HEK293T (cell line): ENCODE measurements around the gene P3R3URF.

ENCODE experiments used
- CTCF ChIA-PET: fragments of 350-600 bp; formaldehyde crosslinking; extraction: SDS; loops from one replicate; lab custom pipeline; 2021; ENCODE audit warnings: antibody characterized with exemption, inconsistent platforms; lab: Yijun Ruan, JAX
- POLR2A ChIA-PET: fragments of 350-600 bp; formaldehyde crosslinking; extraction: SDS; loops from one replicate; lab custom pipeline; 2020; ENCODE audit warnings: antibody characterized with exemption, inconsistent platforms; lab: Yijun Ruan, JAX
- DNase-seq: peaks from one replicate; pipeline ENCODE4 v3.0.0; 2012; ENCODE audit warnings: mixed read lengths; ENCODE audit errors: extremely low spot score
- ARNT ChIP-seq: fragments of 450-650 bp; IDR thresholded peaks from 2 replicates; pipeline ENCODE4 v1.6.1; 2017; ENCODE audit warnings: mild to moderate bottlenecking
- BHLHE40 ChIP-seq: fragments of 450-650 bp; IDR thresholded peaks from 2 replicates; pipeline ENCODE4 v1.6.1; 2016; ENCODE audit warnings: mild to moderate bottlenecking, moderate library complexity, borderline replicate concordance
- CTBP1 ChIP-seq: fragments of 450-650 bp; IDR thresholded peaks from 2 replicates; pipeline ENCODE4 v1.6.1; 2016; ENCODE audit warnings: borderline replicate concordance
- ELF4 ChIP-seq: fragments of 450-650 bp; IDR thresholded peaks from 2 replicates; pipeline ENCODE4 v1.6.1; 2017; ENCODE audit warnings: antibody characterized with exemption
- FOXA1 ChIP-seq: fragments of 450-650 bp; IDR thresholded peaks from 2 replicates; pipeline ENCODE4 v1.6.1; 2016; ENCODE audit warnings: mild to moderate bottlenecking
- FOXK2 ChIP-seq: fragments of 450-650 bp; IDR thresholded peaks from 2 replicates; pipeline ENCODE4 v1.6.1; 2016; ENCODE audit warnings: mild to moderate bottlenecking
- FOXM1 ChIP-seq: fragments of 450-650 bp; IDR thresholded peaks from 2 replicates; pipeline ENCODE4 v1.6.1; 2017; ENCODE audit warnings: mild to moderate bottlenecking, borderline replicate concordance
- HDGF ChIP-seq: fragments of 450-650 bp; IDR thresholded peaks from 2 replicates; pipeline ENCODE4 v1.6.1; 2017; ENCODE audit warnings: antibody characterized with exemption, borderline replicate concordance
- L3MBTL2 ChIP-seq: fragments of 450-650 bp; conservative IDR thresholded peaks from 2 replicates; pipeline ENCODE4 v1.6.1; 2016; ENCODE audit warnings: mild to moderate bottlenecking
- LEF1 ChIP-seq: fragments of 450-650 bp; IDR thresholded peaks from 2 replicates; pipeline ENCODE4 v1.6.1; 2017; ENCODE audit warnings: mild to moderate bottlenecking, borderline replicate concordance
- NFRKB ChIP-seq: fragments of 450-650 bp; IDR thresholded peaks from 2 replicates; pipeline ENCODE4 v1.6.1; 2016; ENCODE audit warnings: mild to moderate bottlenecking, moderate library complexity
- SP1 ChIP-seq: fragments of 450-650 bp; IDR thresholded peaks from 2 replicates; pipeline ENCODE4 v1.6.1; 2017
- SUZ12 ChIP-seq: fragments of 450-650 bp; IDR thresholded peaks from 2 replicates; pipeline ENCODE4 v1.6.1; 2016; ENCODE audit warnings: mild to moderate bottlenecking
- TARDBP ChIP-seq: fragments of 450-650 bp; IDR thresholded peaks from 2 replicates; pipeline ENCODE4 v1.6.1; 2016
- ZNF384 ChIP-seq: fragments of 450-650 bp; IDR thresholded peaks from 2 replicates; pipeline ENCODE4 v1.6.1; 2016
- TF ChIP-seq, protein P1 (sequence below): fragments of 450-650 bp; IDR thresholded peaks from 2 replicates; pipeline ENCODE4 v1.6.1; 2016

Gene P3R3URF

GRCh38 chr1:46160212-46160611 lies 16.1 kb downstream of the P3R3URF start:
- TF ChIP-seq ZNF384 (no peak), FOXK2 (no peak), BHLHE40 (no peak), NFRKB (no peak), FOXA1 (no peak), CTBP1 (no peak), HDGF (no peak), SUZ12 (no peak), LEF1 (no peak), TARDBP (no peak), FOXM1 (no peak), ELF4 (no peak), ARNT (no peak), SP1 (no peak)
- CTCF ChIA-PET = no interaction called here
- no peak for DNase-seq
- POLR2A ChIA-PET = no interaction called here

DNA sequence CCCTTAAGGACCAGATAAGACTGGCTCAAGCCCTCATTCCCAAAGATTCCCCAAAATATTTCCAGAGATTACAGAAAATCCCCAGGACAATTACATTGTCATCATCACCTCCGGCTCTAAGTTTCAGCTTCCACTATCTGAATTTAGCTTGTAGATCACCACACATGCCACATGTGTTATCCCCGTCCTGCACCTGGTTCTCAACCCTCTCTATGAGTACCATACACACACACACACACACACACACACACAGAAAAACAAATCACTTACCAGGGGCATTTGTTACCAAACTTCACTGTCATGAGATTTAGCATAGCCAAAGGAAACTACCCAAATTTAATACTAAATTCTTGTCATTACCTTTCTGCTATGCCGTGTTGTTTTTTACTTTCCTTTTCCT lies 16.8 kb downstream of the P3R3URF start:
- POLR2A ChIA-PET = interaction anchor here (1.7 kb wide), 1 partner anchor 27 kb away, joined by 4 read pairs; the partner anchor contains the start of gene PIK3R3
- no peak for TF ChIP-seq CTBP1
- TF ChIP-seq TARDBP = no peak
- TF ChIP-seq NFRKB = no peak
- no peak for TF ChIP-seq SP1
- no peak for TF ChIP-seq L3MBTL2
- no peak for TF ChIP-seq ARNT
- TF ChIP-seq ZNF384 = no peak
- TF ChIP-seq ELF4 = no peak
- TF ChIP-seq FOXK2 = no peak
- no peak for TF ChIP-seq FOXA1
- no peak for TF ChIP-seq BHLHE40
- DNase-seq = no peak
- CTCF ChIA-PET = no interaction called here

DNA sequence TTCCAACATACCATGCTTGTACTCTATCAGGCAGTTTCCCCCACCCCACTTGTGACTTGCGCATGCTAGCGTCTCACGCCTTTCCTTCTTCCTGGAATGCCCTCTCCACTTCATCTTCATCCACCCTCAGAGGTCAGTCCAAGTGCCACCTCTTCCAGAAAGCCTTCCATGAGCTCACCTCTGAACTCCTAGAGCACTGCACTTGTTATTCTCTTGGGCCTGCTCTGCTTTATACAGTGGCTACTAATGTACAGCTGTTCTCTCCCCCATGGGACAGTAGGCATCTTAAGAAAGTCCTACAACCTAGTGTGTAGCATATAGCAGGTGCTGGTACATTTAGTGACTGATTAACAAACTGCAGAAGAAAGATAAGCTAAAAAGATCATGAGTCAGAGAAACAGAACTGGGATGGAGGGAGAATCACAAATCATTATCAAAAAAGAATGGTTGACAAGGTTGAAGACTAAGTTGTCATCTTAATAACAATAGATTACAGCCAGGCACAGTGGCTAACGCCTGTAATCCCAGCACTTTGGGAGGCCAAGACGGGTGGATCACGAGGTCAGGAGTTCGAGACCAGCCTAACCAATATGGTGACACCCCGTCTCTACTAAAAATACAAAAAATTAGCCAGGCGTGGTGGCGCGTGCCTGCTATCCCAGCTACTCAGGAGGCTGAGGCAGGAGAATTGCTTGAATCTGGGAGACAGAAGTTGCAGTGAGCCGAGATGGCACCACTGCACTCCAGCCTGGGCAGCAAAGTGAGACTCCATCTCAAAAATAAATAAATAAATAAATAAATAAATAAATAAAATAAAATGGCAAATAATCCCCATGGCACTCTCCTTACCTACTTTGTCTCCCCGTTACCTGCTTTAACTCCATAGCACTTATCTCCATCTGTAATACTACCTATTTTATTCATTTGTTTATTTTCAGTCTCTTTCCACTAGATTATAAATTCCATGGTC lies 17.7 kb downstream of the P3R3URF start:
- DNase-seq = no peak
- ChIA-PET POLR2A (interaction anchor here (1.7 kb wide), 1 partner anchor 26 kb away, joined by 4 read pairs; the partner anchor contains the start of gene PIK3R3), CTCF (no interaction called here)
- TF ChIP-seq CTBP1 (no peak), FOXK2 (no peak), LEF1 (no peak), FOXM1 (no peak), ZNF384 (no peak)

- TF ChIP-seq ZNF384 = no peak
- TF ChIP-seq L3MBTL2 = no peak
- TF ChIP-seq TARDBP = no peak
- TF ChIP-seq FOXM1 = no peak
- no peak for TF ChIP-seq FOXK2
- no peak for TF ChIP-seq LEF1
- TF ChIP-seq FOXA1 = no peak
- no peak for TF ChIP-seq ARNT
- TF ChIP-seq, protein P1, sequence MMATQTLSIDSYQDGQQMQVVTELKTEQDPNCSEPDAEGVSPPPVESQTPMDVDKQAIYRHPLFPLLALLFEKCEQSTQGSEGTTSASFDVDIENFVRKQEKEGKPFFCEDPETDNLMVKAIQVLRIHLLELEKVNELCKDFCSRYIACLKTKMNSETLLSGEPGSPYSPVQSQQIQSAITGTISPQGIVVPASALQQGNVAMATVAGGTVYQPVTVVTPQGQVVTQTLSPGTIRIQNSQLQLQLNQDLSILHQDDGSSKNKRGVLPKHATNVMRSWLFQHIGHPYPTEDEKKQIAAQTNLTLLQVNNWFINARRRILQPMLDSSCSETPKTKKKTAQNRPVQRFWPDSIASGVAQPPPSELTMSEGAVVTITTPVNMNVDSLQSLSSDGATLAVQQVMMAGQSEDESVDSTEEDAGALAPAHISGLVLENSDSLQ = no peak
- no peak for TF ChIP-seq SP1
- TF ChIP-seq HDGF = no peak
- TF ChIP-seq SUZ12 = no peak
- no peak for TF ChIP-seq BHLHE40
- TF ChIP-seq CTBP1 = no peak
- no peak for TF ChIP-seq ELF4
- TF ChIP-seq NFRKB = no peak
- CTCF ChIA-PET = no interaction called here
- POLR2A ChIA-PET = interaction anchor here (1.7 kb wide), 1 partner anchor 26 kb away, joined by 4 read pairs; the partner anchor contains the start of gene PIK3R3
- no peak for DNase-seq
Observed at GRCh38 chr1:46157916-46158311, 18.4 kb downstream of the P3R3URF start.

GRCh38 chr1:46153732-46154131 lies 22.6 kb downstream of the P3R3URF start:
- no peak for DNase-seq
- ChIA-PET CTCF (no interaction called here), POLR2A (interaction anchor here (1.2 to 2.0 kb wide), 2 partner anchors 19 kb away, joined by 4 to 5 read pairs; no protein-coding TSS in a partner anchor)
- TF ChIP-seq FOXA1 = no peak
- no peak for TF ChIP-seq L3MBTL2
- no peak for TF ChIP-seq TARDBP
- TF ChIP-seq BHLHE40 = no peak
- no peak for TF ChIP-seq FOXK2
- no peak for TF ChIP-seq CTBP1

GRCh38 chr1:46153228-46153627 lies 23.1 kb downstream of the P3R3URF start:
- POLR2A ChIA-PET = no interaction called here
- no peak for TF ChIP-seq ZNF384
- no peak for DNase-seq
- CTCF ChIA-PET = no interaction called here

DNA sequence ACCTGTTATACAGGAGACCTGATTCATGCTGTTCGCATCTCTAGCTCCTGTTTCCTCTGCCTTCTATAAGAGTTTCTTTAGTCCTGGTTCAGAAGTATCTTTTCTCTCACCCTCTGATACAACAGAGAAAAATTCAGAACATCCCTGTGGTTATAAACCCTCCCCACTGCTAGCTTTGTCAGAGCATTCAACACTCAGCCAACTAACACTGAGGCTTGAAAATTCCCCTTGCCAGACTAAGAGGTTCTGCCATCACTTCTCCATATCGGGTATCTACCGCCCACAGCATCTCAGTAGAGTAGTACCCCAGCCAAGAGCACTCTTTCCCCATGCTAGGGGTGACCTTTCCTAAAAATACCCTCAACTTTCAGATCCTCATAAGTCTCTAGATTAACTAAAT lies 24.3 kb downstream of the P3R3URF start:
- DNase-seq = no peak
- ChIA-PET CTCF (no interaction called here), POLR2A (no interaction called here)
- TF ChIP-seq HDGF (no peak), FOXK2 (no peak), FOXA1 (no peak), BHLHE40 (no peak), CTBP1 (no peak), ZNF384 (no peak), ELF4 (no peak), ARNT (no peak), FOXM1 (no peak), NFRKB (no peak), L3MBTL2 (no peak), LEF1 (no peak)
- TF ChIP-seq, protein P1 = no peak
